ENCODE results near the gene TRPM2. TPM values are rescaled to one million over a fixed set of nuclear protein-coding genes. Genes with fewer than 3 reads are reported as not detected.
"Not testable (repeated sequence)": the region's sequence is repeated elsewhere in the genome, so short reads cannot be mapped to it uniquely, and the experiment has no call there.

The TRPM2 gene
- total RNA-seq, 1 experiment from 2014 or later = 0.99 TPM

DNA sequence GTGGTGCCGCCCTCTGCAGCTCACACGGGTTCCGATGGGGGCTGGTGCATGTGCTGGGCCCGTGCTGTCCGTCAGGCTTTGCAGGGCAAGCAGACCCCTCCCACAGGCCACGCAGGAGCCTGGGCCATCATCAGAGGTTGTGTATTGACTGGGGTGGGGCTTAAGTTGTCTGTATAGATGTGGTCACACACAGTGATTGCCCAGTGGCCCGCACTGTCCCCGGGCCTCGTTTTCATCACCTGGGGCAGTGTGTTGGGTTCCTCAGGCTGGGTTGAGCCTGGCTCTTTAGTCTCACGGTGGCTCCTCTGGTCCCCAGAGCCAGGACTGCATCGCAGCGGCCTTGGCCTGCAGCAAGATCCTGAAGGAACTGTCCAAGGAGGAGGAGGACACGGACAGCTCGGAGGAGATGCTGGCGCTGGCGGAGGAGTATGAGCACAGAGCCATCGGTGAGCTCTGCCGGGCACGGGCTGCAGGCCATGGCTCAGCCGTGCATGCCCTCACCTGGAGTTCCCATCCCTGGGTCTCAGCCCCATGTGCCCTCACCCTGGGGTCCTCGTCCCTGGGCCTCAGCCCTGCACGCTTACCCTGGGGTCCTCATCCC lies 44.1 kb downstream of the TRPM2 start:
- DNase-seq (ENCODE audit: low read depth) = no peak

GRCh38 chr21:44398499-44398898 lies 45.1 kb downstream of the TRPM2 start:
- no peak for DNase-seq (ENCODE audit: low read depth)

- DNase-seq (ENCODE audit: low read depth) = no peak
These were observed 45.9 kb downstream of the TRPM2 start for GRCh38 chr21:44399151-44399954.

DNA sequence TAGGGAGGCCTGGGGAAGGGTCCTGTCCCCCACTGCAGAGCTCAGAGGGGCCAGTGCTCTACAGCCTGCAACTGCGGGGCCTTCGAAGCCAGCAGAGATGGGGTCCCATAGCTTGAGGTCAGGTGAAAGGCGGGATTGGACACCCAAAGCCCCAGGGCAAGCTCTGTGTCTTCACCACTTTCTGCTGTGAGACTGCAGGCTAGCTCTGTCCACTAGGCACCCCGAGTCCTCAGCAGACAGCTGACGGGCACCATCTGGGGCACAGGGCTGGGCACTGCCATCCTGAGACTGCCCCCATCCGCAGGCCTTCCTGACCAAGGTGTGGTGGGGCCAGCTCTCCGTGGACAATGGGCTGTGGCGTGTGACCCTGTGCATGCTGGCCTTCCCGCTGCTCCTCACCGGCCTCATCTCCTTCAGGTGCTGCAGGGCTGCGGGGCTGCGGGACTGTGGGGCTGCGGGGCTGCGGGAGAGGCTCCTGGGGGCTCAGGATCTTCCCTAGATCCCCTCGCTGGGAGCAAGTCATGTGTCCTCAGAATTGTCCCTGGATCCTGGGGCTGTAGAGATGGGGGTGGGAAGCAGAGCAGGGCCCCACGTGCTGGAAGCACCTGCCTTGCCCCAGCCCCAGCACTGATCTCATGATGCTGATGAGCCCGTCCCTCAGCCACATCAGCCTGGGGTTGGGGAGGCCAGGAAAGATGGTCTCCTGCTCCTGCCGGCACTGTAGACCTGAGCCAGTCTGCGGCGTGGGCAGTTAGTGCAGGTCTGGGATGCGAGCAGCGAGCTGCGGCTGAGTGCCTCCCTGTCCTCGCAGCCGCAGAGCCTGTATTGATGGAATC lies 46.8 kb downstream of the TRPM2 start:
- DNase-seq (ENCODE audit: low read depth) = no peak

DNA sequence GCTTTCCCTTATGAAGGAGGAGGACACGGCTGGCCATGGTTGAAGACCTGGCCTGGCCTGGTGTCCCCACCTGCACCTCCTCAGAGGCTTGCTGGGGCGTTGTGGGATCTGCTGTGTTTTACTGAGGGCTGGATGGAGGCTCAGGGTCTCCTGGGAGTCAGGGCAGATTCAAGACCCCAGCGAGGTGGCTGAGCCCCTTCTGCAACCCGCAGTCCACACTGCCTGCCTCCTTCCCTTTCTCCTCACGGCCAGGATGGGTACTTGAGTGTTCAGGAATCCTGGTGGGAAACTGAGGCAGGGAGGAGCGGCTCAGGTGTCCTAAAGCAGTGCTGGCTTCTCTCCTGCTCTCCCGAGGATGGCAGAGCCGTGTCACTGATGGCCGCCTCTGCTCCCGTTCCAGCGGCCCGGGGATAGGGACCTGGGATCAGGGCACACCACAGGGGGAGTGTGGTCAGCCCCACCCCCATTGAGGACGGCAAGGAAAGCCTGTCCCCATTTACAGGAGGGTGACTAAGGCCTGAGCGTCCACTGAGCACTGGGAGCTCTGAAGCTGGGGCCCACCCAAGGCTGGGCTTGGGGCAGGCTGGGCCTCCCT lies 47.5 kb downstream of the TRPM2 start:
- DNase-seq (ENCODE audit: low read depth) = no peak

DNA sequence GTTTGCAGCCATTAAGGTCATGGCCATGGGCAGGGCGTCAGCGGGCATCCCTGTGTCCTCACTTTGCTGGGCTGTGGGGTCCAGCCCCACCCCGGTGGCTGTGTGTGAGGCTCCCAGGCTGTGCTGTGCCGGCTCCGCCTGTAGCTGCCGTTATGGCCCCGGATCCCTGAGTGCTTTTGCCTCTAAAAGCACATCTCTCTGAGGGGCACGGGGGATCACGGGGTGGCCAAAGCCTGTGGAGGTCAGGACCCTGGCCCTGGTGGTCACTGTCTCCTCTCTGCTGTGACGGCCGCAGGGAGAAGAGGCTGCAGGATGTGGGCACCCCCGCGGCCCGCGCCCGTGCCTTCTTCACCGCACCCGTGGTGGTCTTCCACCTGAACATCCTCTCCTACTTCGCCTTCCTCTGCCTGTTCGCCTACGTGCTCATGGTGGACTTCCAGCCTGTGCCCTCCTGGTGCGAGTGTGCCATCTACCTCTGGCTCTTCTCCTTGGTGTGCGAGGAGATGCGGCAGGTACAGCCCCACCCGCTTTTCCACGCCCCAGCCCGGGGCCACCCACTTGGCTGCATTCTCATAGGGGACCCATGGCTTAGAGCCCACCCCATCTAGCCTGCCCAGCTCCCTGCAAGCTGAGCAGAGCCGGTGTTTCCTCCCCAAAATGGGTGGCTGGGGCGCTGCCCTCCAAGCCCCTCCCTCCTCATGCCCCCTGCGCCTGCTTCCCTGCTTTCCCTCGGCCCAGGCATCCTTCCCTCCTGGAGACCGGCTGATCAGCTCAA lies 48.2 kb downstream of the TRPM2 start:
- no peak for DNase-seq (ENCODE audit: low read depth)

- DNase-seq (ENCODE audit: low read depth) = peak; percentile 19
These were observed 49.1 kb downstream of the TRPM2 start for GRCh38 chr21:44402323-44403105.

DNA sequence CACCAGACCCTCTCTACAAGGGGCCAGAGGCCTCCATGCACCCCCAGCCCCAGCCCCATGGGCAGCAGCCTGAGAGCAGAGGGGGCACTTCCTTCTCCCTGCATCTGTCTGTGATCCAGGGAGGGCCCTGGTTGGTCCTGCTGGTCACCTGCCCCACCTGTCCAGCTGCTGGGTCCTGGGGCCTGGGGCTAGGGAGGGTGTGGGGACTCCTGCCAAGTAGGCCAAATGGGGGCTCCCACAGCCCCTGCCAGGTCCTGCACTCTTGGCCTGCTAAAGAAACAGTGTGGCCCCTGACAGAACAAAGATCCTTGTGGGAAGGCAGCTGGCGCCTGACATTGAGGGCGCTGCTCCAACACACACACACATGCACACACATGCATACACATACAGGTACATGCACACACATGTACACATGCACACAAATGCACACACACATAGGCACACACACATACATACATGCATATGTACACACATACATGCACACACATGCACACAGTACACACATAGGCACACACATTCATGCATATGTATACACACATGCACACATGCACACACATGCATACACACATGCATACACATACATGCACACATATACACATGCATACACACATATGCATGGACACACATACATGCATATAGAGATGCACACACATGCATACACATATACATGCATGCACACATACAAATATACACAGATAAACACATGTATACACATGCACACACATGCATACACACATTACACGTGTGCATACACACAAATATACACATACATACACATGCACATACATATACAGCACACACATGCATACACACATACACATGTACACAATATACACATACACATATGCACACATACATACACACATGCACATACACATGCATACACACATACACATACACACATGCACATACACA lies 49.9 kb downstream of the TRPM2 start:
- no peak for DNase-seq (ENCODE audit: low read depth)

GRCh38 chr21:44404482-44404881 lies 51.1 kb downstream of the TRPM2 start:
- not testable (repeated sequence) for DNase-seq (ENCODE audit: low read depth)

- DNase-seq (ENCODE audit: low read depth) = no peak
These were observed 51.9 kb downstream of the TRPM2 start for GRCh38 chr21:44405091-44405947.

DNA sequence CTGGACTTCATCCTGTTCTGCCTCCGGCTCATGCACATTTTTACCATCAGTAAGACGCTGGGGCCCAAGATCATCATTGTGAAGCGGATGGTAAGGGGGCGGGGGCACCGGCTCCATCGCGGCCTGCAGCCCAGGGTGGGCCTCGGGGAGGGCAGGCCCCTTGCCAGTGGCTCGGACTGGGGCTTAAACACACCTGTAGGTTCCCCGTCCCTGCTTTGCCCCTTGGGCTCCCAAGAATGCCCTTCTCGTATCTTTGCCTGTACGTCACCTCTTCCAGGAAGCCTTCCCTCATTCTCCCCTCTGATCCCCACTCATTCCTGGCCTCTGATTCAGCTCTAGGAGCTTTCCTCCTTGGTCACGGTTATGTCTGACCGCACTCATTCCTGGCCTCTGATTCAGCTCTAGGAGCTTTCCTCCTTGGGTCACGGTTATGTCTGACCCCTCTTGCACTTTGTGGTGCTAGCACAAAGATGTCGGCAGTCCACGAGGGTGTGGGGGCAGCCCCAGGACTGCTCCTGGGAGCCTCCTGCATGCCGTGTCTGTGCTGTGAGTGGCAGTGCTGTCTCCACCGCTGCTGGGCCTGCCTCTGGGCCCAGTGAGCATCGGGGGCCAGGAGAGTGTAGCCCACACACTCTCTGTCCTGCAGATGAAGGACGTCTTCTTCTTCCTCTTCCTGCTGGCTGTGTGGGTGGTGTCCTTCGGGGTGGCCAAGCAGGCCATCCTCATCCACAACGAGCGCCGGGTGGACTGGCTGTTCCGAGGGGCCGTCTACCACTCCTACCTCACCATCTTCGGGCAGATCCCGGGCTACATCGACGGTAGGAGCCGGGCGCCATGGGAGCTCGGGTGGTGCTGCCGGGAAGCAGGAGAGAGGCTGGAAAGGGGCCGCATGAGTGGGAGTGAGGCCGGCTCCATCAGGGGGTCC lies 52.8 kb downstream of the TRPM2 start:
- peak; percentile 92 for DNase-seq (ENCODE audit: low read depth)

DNA sequence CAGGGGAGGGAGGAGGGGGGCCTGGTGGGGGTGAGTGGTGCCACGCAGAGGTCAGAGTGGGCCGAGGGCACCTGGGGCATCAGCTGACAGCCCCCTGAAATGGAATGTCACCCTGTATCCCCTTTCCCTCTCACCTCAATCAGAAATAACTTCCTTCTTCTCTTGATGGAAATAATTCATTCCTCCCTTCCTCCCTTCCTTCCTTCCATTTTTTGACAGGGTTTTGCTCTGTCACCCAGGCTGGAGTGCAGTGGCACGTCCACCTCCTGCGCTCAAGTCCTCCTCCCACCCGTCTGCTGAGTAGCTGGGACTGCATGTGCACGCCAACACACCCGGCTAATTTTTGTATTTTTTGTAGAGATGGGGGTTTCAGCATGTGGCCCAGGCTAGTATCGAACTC lies 53.5 kb downstream of the TRPM2 start:
- DNase-seq (ENCODE audit: low read depth) = no peak

DNA sequence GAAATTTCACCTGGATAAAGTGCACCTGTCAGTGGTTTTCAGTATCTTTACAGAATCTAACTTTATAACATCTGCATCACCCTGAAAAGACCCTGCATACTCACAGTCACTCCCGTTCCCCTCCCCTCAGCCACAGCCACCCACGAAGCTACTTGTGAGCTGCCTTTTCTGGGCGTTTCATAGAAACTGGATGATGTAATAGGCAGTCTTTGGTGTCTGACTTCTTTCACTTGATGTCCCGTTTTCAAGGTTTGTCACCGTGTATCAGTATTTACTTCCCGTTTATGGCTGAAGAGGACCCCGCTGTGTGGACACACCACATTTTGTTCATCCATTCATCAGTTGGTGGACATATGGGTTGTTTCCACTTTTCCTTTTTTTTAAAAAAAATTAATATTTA lies 54.1 kb downstream of the TRPM2 start:
- no peak for DNase-seq (ENCODE audit: low read depth)

DNA sequence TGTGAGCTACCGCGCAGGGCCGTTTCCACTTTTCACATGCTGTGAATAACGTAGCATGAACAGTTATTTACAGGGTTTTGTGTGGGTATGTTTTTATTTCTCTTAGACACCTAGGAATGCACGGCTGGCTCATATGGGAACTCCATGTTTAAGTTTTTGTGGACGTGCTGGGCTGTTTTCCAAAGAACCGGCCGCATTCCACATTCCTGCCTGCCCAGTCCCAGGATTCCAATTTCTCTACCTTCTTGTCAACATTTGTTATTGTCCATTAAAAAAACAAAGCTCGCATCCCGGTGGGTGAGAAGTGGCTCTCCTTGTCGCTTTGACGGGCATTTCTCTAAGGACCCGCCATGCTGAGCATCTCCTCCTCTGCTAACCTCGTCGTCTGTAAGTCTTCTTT lies 54.8 kb downstream of the TRPM2 start:
- DNase-seq (ENCODE audit: low read depth) = peak; percentile 18

GRCh38 chr21:44413566-44414290 lies 60.3 kb downstream of the TRPM2 start:
- DNase-seq (ENCODE audit: low read depth) = no peak

- no peak for DNase-seq (ENCODE audit: low read depth)
These were observed 61.1 kb downstream of the TRPM2 start for GRCh38 chr21:44414291-44415072.
